Smooth muscle cell of the coronary artery (primary cell): ENCODE measurements around the gene ESR1. TPM values are rescaled to one million over a fixed set of nuclear protein-coding genes. Genes with fewer than 3 reads are reported as not detected.

Experiments used
- total RNA-seq: library from RNA; depleted of rRNA; stranded (reverse); fragments of >200 nt; gene quantifications from 2 replicates; pipeline ENCODE4 v1.2.3, GENCODE V29; 2014; ENCODE audit warnings: low replicate concordance

Gene ESR1
- 0.83 and 4.6 TPM in 2 replicates for total RNA-seq

GRCh38 chr6:151807513-151808370 is at the start of gene ESR1:
ESR1 (plus strand) TSS chr6:151807682; CDS start chr6:151807913, 231 bp downstream.

